GM21723 (cell line): ENCODE measurements around the gene PNPLA6.

Source experiments
- ATAC-seq: cut with Tn5 transposase; IDR thresholded peaks from one replicate; pipeline ENCODE4 v1.9.1; 2021; ENCODE audit warnings: mild to moderate bottlenecking, moderate library complexity; ENCODE audit not compliant: unreplicated experiment

PNPLA6 gene

GRCh38 chr19:7535047-7535997 lies at the start of gene PNPLA6:
PNPLA6 (plus strand) TSS chr19:7535717; CDS start chr19:7535789, 72 bp downstream.
- peak; percentile 76 for ATAC-seq

- no peak for ATAC-seq
Observed at GRCh38 chr19:7486923-7487322, 48.6 kb upstream of the PNPLA6 start.

GRCh38 chr19:7488736-7489353 lies 46.7 kb upstream of the PNPLA6 start, which contains the start of gene PEX11G:
PEX11G (minus strand) TSS chr19:7489035; CDS start chr19:7489010, 25 bp downstream.
- peak; percentile 65 for ATAC-seq

- no peak for ATAC-seq
Observed at GRCh38 chr19:7489609-7490044, 45.9 kb upstream of the PNPLA6 start.

GRCh38 chr19:7492142-7492541 lies 43.4 kb upstream of the PNPLA6 start:
- ATAC-seq: no peak

GRCh38 chr19:7492558-7492957 lies 43.0 kb upstream of the PNPLA6 start:
- ATAC-seq: no peak

GRCh38 chr19:7494416-7495098 lies 41.0 kb upstream of the PNPLA6 start:
- ATAC-seq: no peak

GRCh38 chr19:7497292-7497691 lies 38.2 kb upstream of the PNPLA6 start:
- no peak for ATAC-seq

GRCh38 chr19:7500811-7501450 lies 34.6 kb upstream of the PNPLA6 start:
- ATAC-seq: no peak

- ATAC-seq: no peak
Observed at GRCh38 chr19:7502552-7502951, 33.0 kb upstream of the PNPLA6 start.

- ATAC-seq: no peak
Observed at GRCh38 chr19:7504684-7505083, 30.8 kb upstream of the PNPLA6 start.

- no peak for ATAC-seq
Observed at GRCh38 chr19:7505288-7505681, 30.2 kb upstream of the PNPLA6 start.

- no peak for ATAC-seq
Observed at GRCh38 chr19:7505682-7506384, 29.7 kb upstream of the PNPLA6 start.

GRCh38 chr19:7506385-7507328 lies 28.9 kb upstream of the PNPLA6 start:
- ATAC-seq: no peak

GRCh38 chr19:7507884-7508283 lies 27.6 kb upstream of the PNPLA6 start:
- ATAC-seq: no peak

- ATAC-seq: no peak
Observed at GRCh38 chr19:7509625-7510024, 25.9 kb upstream of the PNPLA6 start.

GRCh38 chr19:7512400-7512851 lies 23.1 kb upstream of the PNPLA6 start:
- ATAC-seq: no peak

- ATAC-seq: no peak
Observed at GRCh38 chr19:7513809-7514642, 21.5 kb upstream of the PNPLA6 start.
